Transverse colon (tissue), 4 donors: ENCODE data around the gene ATG101. TPM values are rescaled to one million over a fixed set of nuclear protein-coding genes. Genes with fewer than 3 reads are reported as not detected.

Experiments used
- DNase-seq: peaks from one replicate; pipeline ENCODE4 v3.0.0-alpha.2; 2019
- H3K27ac ChIP-seq, 4 donors: fragments of 200-600 bp; sonication (generic); 2 replicates each; pipeline ENCODE4 v1.5.1; 2016 to 2018; ENCODE audit warnings: inconsistent platforms in 4 of 4
- H3K27me3 ChIP-seq: fragments of 200-600 bp; sonication (generic); 2 replicates; pipeline ENCODE4 v1.5.1; 2017; ENCODE audit warnings: inconsistent platforms
- H3K36me3 ChIP-seq, 4 donors: fragments of 200-600 bp; sonication (generic); 2 replicates each; pipeline ENCODE4 v1.5.1; 2017 to 2019; ENCODE audit warnings: inconsistent platforms in 4 of 4
- H3K4me1 ChIP-seq, 4 donors: fragments of 200-600 bp; sonication (generic); 2 replicates each; pipeline ENCODE4 v1.5.1; 2017 to 2020; ENCODE audit warnings: inconsistent platforms in 4 of 4
- H3K4me3 ChIP-seq, 4 donors: fragments of 200-600 bp; sonication (generic); 1 replicate in 1 of 4; 2 replicates in 3 of 4; pipeline versions ENCODE4 v1.5.1 to v1.6.1; 2017 to 2019; ENCODE audit warnings: inconsistent platforms in 4 of 4
- H3K9me3 ChIP-seq, 2 donors: fragments of 200-600 bp; sonication (generic); 2 replicates each; pipeline ENCODE4 v1.5.1; 2017 to 2019; ENCODE audit warnings: inconsistent platforms in 2 of 2
- EP300 ChIP-seq: sonication (generic); formaldehyde crosslinking; IDR thresholded peaks from one replicate; pipeline ENCODE4 v1.6.1; 2017; ENCODE audit warnings: antibody characterized with exemption, low read depth
- POLR2A ChIP-seq: fragments of 450-650 bp; IDR thresholded peaks from one replicate; pipeline ENCODE4 v1.6.1; 2016; ENCODE audit warnings: antibody characterized with exemption, mild to moderate bottlenecking, moderate library complexity
- POLR2AphosphoS5 ChIP-seq, 3 donors: sonication (generic); formaldehyde crosslinking; IDR thresholded peaks; one replicate each; pipeline ENCODE4 v1.6.1; 2016; ENCODE audit warnings: antibody characterized with exemption in 3 of 3
- WGBS, 2 donors: methylation state at CpG; one replicate each; pipeline ENCODE4 v1.1.5; 2018; ENCODE audit warnings: low coverage in 1 of 2; 5-methylcytosine and 5-hydroxymethylcytosine counted together
- in situ Hi-C, 4 donors: fragments of 200-750 bp; cut with MboI; loops; one replicate each; pipeline versions ENCODE4 v1.15.0 to v1.15.1; 2017; ENCODE audit warnings: low sequenced_read_pairs in 3 of 4, low pct_ligation_motif_present in 1 of 4, low pct_unique_long_range_greater_than_20kb in 1 of 4
- intact Hi-C: fragments of 100-400 bp; cut with DNase I; formaldehyde crosslinking; loops from one replicate; pipeline ENCODE4 v1.15.1; 2023; ENCODE audit warnings: low total_unique reads
- total RNA-seq, 4 donors: library from RNA; depleted of rRNA; stranded (reverse); fragments of >200 nt; gene quantifications; one replicate each; pipeline ENCODE4 v1.1.0, GENCODE V29; 2016
- TF ChIP-seq, protein P1 (sequence below), 5 experiments: fragments of 200-600 bp in 3 of 5; fragments of 450-650 bp in 2 of 5; sonication (generic) in 3 of 5; IDR thresholded peaks; 1 replicate in 2 of 5; 2 replicates in 3 of 5; pipeline ENCODE4 v1.5.1; 2016 to 2017; ENCODE audit warnings: antibody characterized with exemption in 5 of 5, inconsistent platforms in 3 of 5, mild to moderate bottlenecking in 2 of 5, moderate library complexity in 1 of 5

The ATG101 gene
- total RNA-seq, 4 donors from 2014 or later, result 15.7 to 64.1 (median 51.6) TPM

DNA sequence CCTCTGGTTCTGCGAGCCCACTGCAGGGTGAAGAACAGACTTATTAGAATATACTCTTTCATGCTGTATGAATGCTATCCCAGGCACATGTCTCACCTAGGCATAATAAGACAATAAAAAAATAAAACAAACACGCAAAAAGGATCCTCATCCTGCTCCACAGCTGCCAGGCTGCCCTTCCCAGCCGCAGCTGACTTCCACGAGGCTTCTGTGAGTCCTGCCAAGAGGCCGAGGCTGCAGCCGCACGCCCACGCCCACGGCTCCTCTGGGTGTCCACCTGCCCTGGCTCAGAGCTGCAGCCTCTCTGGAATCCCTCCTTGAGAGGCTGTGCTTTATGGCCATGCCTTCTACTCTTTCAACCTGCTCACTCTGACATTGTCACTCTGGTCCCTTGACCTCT, 16.6 kb downstream of the ATG101 start:
- peaks cover 12% of the 10 kb centered on the region for H3K27me3 ChIP-seq
- no peak overlapping the region for H3K4me3 ChIP-seq
- H3K4me1 ChIP-seq, result peaks cover 4 to 21% (median 10%) of the 10 kb centered on the region in 4 donors
- TF ChIP-seq, protein P1, sequence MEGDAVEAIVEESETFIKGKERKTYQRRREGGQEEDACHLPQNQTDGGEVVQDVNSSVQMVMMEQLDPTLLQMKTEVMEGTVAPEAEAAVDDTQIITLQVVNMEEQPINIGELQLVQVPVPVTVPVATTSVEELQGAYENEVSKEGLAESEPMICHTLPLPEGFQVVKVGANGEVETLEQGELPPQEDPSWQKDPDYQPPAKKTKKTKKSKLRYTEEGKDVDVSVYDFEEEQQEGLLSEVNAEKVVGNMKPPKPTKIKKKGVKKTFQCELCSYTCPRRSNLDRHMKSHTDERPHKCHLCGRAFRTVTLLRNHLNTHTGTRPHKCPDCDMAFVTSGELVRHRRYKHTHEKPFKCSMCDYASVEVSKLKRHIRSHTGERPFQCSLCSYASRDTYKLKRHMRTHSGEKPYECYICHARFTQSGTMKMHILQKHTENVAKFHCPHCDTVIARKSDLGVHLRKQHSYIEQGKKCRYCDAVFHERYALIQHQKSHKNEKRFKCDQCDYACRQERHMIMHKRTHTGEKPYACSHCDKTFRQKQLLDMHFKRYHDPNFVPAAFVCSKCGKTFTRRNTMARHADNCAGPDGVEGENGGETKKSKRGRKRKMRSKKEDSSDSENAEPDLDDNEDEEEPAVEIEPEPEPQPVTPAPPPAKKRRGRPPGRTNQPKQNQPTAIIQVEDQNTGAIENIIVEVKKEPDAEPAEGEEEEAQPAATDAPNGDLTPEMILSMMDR (IDR thresholded peaks at IDR 0.05), result no peak
- TF ChIP-seq POLR2A (no peak), POLR2AphosphoS5 (IDR thresholded peaks at IDR 0.05) (no peak), EP300 (no peak)
- peak overlapping the region in 1 of 4 donors; percentile 46 for H3K27ac ChIP-seq
- intact Hi-C loops, result no loop called here
- 44% methylated on average over 9 of the region's 9 CpGs; no CpG with 5 or more reads in 1 of the 2 donors for WGBS, 2 donors
- no peaks in the 10 kb centered on the region for H3K36me3 ChIP-seq
- H3K9me3 ChIP-seq, result no peaks in the 10 kb centered on the region
- DNase-seq, result no peak
- in situ Hi-C loops, result loop anchor here in 1 of 4 donors (10.0 kb wide), 1 partner anchor 62 kb away; no protein-coding TSS in a partner anchor

- Histone ChIP-seq H3K4me3 (no peak overlapping the region), H3K36me3 (no peaks in the 10 kb centered on the region), H3K9me3 (no peaks in the 10 kb centered on the region), H3K27ac (no peak overlapping the region), H3K27me3 (peaks cover 13% of the 10 kb centered on the region), H3K4me1 (peaks cover 0 to 15% (median 8%) of the 10 kb centered on the region in 4 donors)
- WGBS, 2 donors, result 90 to 100% methylated on average over 2 to 22 of the region's 22 CpGs
- intact Hi-C loops, result no loop called here
- in situ Hi-C loops, result loop anchor here in 1 of 4 donors (10.0 kb wide), 1 partner anchor 62 kb away; no protein-coding TSS in a partner anchor
- DNase-seq, result no peak
- TF ChIP-seq POLR2A, result no peak
- TF ChIP-seq, protein P1 (IDR thresholded peaks at IDR 0.05), result no peak
- no peak for TF ChIP-seq POLR2AphosphoS5 (IDR thresholded peaks at IDR 0.05)
- no peak for TF ChIP-seq EP300
These were observed 17.4 kb downstream of the ATG101 start for GRCh38 chr12:52086944-52087835.

DNA sequence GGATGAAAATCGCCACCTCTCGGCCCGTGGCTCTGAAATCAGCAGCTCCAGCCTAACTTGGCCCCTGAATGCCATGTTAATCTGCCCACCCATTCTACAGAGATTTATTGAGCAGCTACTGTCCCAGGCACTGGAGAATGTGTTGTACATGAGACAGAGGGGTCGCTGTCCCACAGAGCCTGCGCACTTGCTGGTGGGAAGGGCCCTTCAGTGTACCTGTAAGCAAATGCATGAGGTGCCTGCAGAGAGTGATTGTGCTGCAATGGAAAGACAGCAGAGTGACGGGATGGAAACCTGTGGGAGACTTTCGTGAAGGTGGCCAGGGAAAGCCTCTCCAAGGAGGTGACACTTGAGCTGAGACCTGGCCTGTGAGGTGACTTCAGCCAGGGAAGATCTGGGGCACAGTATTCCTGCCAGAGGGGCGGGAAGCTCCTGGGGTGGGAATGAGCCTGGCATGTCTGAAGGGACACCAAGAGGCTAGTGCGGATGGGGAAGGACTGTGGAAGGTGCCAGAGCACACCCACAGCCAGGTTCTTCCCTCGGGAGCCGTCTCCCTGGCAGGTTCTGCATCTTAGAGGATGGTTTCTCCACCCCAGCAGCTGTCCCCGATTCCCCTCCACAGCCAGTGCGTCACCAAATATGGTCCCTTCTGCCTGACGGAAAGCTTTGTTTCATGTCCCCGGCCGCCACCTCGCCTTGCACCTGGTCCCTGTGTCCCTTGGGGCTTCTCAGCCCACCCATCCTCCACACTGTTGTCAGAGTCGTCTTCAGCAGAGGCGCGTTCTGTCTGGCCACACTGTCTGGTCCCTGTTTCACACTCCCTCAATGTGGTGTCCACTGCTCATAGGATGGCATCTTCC, 18.4 kb downstream of the ATG101 start:
- no peak overlapping the region for H3K27ac ChIP-seq
- H3K4me1 ChIP-seq, result peaks cover 0 to 9% (median 1%) of the 10 kb centered on the region in 4 donors
- no peak overlapping the region for H3K4me3 ChIP-seq
- peaks cover 13% of the 10 kb centered on the region for H3K27me3 ChIP-seq
- in situ Hi-C loops, result loop anchor here in 1 of 4 donors (10.0 kb wide), 1 partner anchor 63 kb away; no protein-coding TSS in a partner anchor
- no peaks in the 10 kb centered on the region for H3K9me3 ChIP-seq
- intact Hi-C loops, result no loop called here
- TF ChIP-seq, protein P1 (IDR thresholded peaks at IDR 0.05), result no peak
- no peak for TF ChIP-seq POLR2AphosphoS5 (IDR thresholded peaks at IDR 0.05)
- TF ChIP-seq EP300, result no peak
- no peak for TF ChIP-seq POLR2A
- 80 to 83% methylated on average over 3 to 20 of the region's 20 CpGs for WGBS, 2 donors
- no peaks in the 10 kb centered on the region for H3K36me3 ChIP-seq
- DNase-seq, result no peak

DNA sequence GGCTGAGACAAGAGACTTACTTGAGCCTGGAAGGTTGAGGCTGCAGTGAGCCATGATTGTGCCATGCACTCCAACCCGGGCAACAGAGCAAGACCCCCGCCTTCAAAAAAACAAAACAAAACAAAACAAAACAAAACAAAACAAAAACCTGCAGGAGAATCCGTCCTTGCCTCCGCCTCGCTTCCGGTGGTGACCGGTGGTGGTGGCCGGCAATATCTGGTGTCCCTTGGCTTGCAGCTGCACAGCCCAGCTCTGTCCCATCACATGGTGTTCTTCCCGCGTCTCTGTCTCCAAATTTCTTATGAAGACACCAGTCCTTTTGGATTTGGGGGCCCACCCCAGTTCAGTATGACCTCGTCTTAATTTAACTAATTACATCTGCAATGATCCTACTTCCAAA, 19.7 kb downstream of the ATG101 start:
- Histone ChIP-seq H3K27me3 (peaks cover 13% of the 10 kb centered on the region), H3K9me3 (no peaks in the 10 kb centered on the region), H3K36me3 (no peaks in the 10 kb centered on the region), H3K4me3 (no peak overlapping the region), H3K27ac (no peak overlapping the region), H3K4me1 (peaks cover 0 to 7% (median 2%) of the 10 kb centered on the region in 4 donors)
- intact Hi-C loops, result no loop called here
- in situ Hi-C loops, result loop anchor here in 1 of 4 donors (10.0 kb wide), 1 partner anchor 65 kb away; no protein-coding TSS in a partner anchor
- 89% methylated on average over 3 to 11 of the region's 11 CpGs for WGBS, 2 donors
- no peak for DNase-seq
- TF ChIP-seq POLR2A, result no peak
- TF ChIP-seq, protein P1 (IDR thresholded peaks at IDR 0.05), result no peak
- no peak for TF ChIP-seq EP300
- no peak for TF ChIP-seq POLR2AphosphoS5 (IDR thresholded peaks at IDR 0.05)
